GM12865 (cell line): ENCODE measurements around the gene XBP1.
"Not testable (repeated sequence)": the region's sequence is repeated elsewhere in the genome, so short reads cannot be mapped to it uniquely, and the experiment has no call there.

Source experiments
- DNase-seq: peaks from one replicate; pipeline ENCODE4 v3.0.0; 2010; ENCODE audit warnings: low read depth
- H3K4me3 ChIP-seq: 2 replicates; pipeline ENCODE4 v1.5.1; 2011; ENCODE audit warnings: mild to moderate bottlenecking, low read depth, low read length, control low read depth
- CTCF ChIP-seq: IDR thresholded peaks from 2 replicates; pipeline ENCODE4 v1.5.1; 2011; ENCODE audit warnings: low read length, control low read depth, low read depth, inconsistent platforms; ENCODE audit not compliant: insufficient read depth; ENCODE audit errors: missing control alignments

Gene XBP1

DNA sequence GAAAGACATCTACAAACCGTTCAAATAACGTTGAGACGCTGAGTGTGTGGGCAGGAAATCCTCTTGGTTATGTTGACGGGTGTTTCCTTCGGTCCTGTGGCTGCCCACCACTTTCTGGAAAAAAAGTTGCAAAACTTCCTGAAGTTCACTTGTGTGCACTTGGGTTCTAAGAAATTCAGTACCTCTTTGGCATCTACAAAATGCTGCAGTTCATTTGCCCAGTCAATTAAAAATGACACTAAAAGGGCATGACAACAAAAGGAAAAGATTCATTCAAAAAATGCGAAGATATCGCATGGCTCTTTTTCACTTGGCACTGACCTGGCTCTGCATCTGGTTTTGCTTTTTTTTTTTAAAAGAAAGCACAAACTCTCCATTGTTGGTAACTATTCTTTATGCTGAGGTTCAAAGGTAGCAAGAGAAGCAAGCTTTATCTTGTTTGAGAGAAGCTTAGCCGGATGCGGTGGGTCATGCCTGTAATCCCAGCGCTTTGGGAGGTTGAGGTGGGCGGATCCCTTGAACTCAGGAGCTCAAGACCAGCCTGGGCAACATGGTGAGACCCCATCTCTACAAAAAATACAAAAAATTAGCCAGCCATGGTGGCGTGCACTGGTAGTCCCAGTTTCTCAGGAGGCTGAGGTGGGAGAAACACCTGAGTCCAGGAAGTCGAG lies 10.6 kb upstream of the XBP1 start:
- DNase-seq: no peak
- TF ChIP-seq CTCF: no peak
- H3K4me3 ChIP-seq: no peak overlapping the region

- no peak for TF ChIP-seq CTCF
- no peak for DNase-seq
- no peak overlapping the region for H3K4me3 ChIP-seq
Observed at GRCh38 chr22:28808716-28809355, 8.5 kb upstream of the XBP1 start.

GRCh38 chr22:28805426-28805825 lies 5.1 kb upstream of the XBP1 start:
- DNase-seq, H3K4me3 ChIP-seq: not testable (repeated sequence)

DNA sequence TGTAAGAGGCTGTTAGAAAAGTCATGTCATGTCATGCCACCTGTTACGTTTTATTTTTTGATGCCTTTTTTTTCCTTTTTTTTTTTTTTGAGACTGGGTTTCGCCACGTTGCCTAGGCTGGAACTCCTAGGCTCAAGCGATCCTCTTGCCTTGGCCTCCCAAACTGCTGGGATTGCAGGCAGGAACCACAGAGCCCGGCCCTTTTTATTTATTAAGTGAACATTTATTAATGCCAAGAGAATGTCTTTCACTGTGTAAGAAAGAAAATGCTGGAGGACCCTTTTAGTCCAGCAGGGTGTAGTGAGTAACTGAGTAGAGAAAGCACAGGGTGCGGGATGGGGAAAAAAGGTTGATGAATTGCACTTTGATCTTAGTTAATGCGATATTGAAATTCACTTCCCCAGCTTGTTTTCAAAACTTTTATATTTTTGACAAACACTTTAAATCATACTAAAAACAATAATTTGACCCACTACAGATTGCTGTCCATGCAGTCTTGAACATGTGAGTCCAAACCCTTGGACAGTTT lies 2.3 kb upstream of the XBP1 start:
- peak overlapping the region; percentile 95; the same call in 1 of the 2 replicates for H3K4me3 ChIP-seq
- TF ChIP-seq CTCF: no peak
- DNase-seq: no peak

DNA sequence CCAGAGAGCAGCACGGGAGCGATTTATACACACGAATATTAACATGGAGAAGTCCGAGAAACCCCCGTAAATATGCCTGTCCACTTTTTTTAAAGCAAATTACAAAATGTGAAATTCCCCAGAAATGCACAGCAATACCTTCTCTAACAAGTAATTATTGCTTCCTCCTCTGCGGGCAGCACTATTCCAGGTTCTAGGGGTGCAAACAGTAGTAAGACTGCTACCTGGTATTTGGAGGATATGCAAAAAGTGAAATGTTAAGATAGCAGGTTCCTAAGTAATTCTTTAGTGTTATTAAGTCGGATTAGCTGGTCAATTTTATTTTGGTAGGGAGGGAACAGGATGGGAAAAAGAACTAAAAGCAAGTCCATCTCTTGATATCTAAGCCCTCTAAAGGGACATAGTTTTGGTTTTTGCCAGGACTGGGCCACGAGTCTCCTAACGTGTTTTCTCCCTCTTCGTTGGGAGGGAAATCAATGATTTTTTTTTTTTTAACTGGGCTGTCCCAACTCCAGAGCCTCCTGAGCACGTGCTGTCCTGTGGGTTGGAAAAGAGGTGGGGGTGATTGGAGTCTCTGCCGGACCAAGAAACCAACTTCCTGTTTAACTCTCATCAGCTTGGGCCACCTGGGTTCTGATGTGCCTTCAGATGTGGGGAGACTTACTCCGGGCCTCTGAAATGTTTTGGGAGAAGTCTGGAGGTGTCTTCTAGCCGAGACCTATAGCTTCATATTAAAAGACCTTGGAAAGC lies 1.7 kb upstream of the XBP1 start:
- peak; percentile 52 for DNase-seq
- TF ChIP-seq CTCF: no peak
- peak overlapping the region; percentile 95 for H3K4me3 ChIP-seq

GRCh38 chr22:28799606-28800307 lies 612 bp downstream of the XBP1 start:
- peak overlapping the region; percentile 95 for H3K4me3 ChIP-seq
- DNase-seq: peak; percentile 69
- TF ChIP-seq CTCF: no peak
